Endothelial cell (in vitro differentiated cells): Measurements from ENCODE around the gene CCDC71L. TPM values are rescaled to one million over a fixed set of nuclear protein-coding genes. Genes with fewer than 3 reads are reported as not detected.

Experiments used
- DNase-seq: peaks from one replicate; pipeline ENCODE4 v3.0.0; 2021; ENCODE audit warnings: low spot score
- H3K27ac Mint-ChIP-seq: one replicate; pipeline ENCODE4 v1.8.0; 2021; ENCODE audit warnings: mixed read lengths, inconsistent platforms; ENCODE audit not compliant: unreplicated experiment
- H3K27me3 Mint-ChIP-seq: one replicate; pipeline ENCODE4 v1.8.0; 2021; ENCODE audit warnings: mild to moderate bottlenecking, moderate library complexity, mixed read lengths, inconsistent platforms; ENCODE audit not compliant: unreplicated experiment
- H3K36me3 Mint-ChIP-seq: one replicate; pipeline ENCODE4 v1.8.0; 2021; ENCODE audit warnings: mild to moderate bottlenecking, low read depth, mixed read lengths, inconsistent platforms; ENCODE audit not compliant: unreplicated experiment
- H3K4me1 Mint-ChIP-seq: one replicate; pipeline ENCODE4 v1.8.0; 2021; ENCODE audit warnings: mild to moderate bottlenecking, mixed read lengths, inconsistent platforms; ENCODE audit not compliant: unreplicated experiment
- H3K4me3 Mint-ChIP-seq: one replicate; pipeline ENCODE4 v1.8.0; 2021; ENCODE audit warnings: mild to moderate bottlenecking, mixed read lengths, inconsistent platforms; ENCODE audit not compliant: unreplicated experiment
- H3K9me3 Mint-ChIP-seq: one replicate; pipeline ENCODE4 v1.8.0; 2021; ENCODE audit warnings: mixed read lengths, inconsistent platforms; ENCODE audit not compliant: unreplicated experiment
- total RNA-seq: library from RNA; stranded (reverse); fragmentation: NEBNext Ultra II Directional; extraction: Animal tissue kit (Norgen Biotek cat#: 25700); gene quantifications from one replicate; pipeline ENCODE4 v1.2.1, GENCODE V29; 2021; ENCODE audit not compliant: unreplicated experiment
- TF ChIP-seq, protein P1 (sequence below): fragments of 200-600 bp; sonication (generic); IDR thresholded peaks from one replicate; pipeline ENCODE4 v1.5.0; 2021; ENCODE audit warnings: antibody characterized with exemption; ENCODE audit not compliant: unreplicated experiment

Gene CCDC71L
- total RNA-seq, 1 donor from 2014 or later, result 43.4 TPM

DNA sequence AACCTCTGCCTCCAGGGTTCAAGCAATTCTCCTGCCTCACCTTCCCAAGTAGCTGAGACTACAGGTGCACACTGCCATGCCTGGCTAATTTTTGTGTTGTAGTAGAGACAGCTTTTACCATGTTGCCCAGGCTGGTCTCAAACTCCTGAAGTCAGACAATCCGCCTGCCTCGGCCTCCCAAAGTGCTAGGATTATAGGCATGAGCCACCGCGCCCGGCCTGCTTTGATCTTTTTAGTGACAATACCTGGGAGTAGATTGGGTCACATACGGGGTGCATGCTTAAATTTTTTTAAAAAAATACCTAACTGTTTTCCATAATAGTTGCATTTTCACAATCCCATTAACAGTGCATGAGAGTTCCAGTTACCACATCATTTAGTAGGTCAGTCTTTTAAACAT, 47.7 kb downstream of the CCDC71L start:
- H3K36me3 Mint-ChIP-seq, result no peaks in the 10 kb centered on the region
- H3K9me3 Mint-ChIP-seq, result no peaks in the 10 kb centered on the region
- H3K4me1 Mint-ChIP-seq, result no peaks in the 10 kb centered on the region
- TF ChIP-seq, protein P1, sequence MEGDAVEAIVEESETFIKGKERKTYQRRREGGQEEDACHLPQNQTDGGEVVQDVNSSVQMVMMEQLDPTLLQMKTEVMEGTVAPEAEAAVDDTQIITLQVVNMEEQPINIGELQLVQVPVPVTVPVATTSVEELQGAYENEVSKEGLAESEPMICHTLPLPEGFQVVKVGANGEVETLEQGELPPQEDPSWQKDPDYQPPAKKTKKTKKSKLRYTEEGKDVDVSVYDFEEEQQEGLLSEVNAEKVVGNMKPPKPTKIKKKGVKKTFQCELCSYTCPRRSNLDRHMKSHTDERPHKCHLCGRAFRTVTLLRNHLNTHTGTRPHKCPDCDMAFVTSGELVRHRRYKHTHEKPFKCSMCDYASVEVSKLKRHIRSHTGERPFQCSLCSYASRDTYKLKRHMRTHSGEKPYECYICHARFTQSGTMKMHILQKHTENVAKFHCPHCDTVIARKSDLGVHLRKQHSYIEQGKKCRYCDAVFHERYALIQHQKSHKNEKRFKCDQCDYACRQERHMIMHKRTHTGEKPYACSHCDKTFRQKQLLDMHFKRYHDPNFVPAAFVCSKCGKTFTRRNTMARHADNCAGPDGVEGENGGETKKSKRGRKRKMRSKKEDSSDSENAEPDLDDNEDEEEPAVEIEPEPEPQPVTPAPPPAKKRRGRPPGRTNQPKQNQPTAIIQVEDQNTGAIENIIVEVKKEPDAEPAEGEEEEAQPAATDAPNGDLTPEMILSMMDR, result no peak
- H3K4me3 Mint-ChIP-seq, result no peak overlapping the region
- H3K27ac Mint-ChIP-seq, result no peak overlapping the region
- no peaks in the 10 kb centered on the region for H3K27me3 Mint-ChIP-seq
- no peak for DNase-seq

DNA sequence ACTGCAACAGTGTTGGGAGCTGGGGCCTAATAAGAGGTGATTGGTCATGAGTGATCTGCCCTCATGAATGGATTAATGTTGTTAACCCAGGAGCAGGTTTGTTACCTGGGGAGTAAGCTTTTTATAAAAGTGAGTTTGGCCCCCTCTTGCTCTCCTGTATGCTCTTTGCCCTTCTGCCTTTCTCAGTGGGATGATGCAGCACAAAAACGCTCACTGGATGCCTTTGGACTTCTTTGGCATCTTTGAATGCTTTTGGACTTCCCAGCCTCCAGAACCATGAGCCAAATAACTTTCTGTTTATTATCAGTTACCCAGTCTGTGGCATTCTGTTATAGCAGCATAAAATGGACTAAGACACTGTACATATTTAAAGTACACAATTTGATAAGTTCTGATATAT, 48.5 kb downstream of the CCDC71L start:
- no peaks in the 10 kb centered on the region for H3K4me1 Mint-ChIP-seq
- TF ChIP-seq, protein P1, result no peak
- no peaks in the 10 kb centered on the region for H3K9me3 Mint-ChIP-seq
- no peaks in the 10 kb centered on the region for H3K27me3 Mint-ChIP-seq
- no peak overlapping the region for H3K4me3 Mint-ChIP-seq
- DNase-seq, result no peak
- no peaks in the 10 kb centered on the region for H3K36me3 Mint-ChIP-seq
- no peak overlapping the region for H3K27ac Mint-ChIP-seq

DNA sequence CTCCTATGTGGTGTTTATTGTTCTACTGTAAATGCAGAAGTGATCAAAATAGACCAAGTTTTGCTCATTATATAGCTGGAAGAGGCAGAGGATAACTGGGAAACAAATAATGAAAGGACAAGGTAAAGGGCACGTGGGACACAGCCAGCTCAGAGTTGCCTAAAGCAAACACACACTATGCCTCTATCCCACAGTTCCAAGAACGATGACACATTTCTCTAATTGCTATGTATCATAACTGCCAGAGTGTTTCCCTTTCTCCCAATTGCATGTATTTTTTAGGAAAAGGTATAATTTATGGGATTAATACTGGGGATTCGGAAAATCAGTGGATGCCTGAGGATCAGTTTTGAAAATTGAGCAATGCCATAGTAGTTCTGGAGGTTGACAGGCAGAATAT, 49.0 kb downstream of the CCDC71L start:
- Mint-ChIP-seq H3K9me3 (no peaks in the 10 kb centered on the region), H3K4me3 (no peak overlapping the region), H3K27me3 (no peaks in the 10 kb centered on the region), H3K36me3 (no peaks in the 10 kb centered on the region), H3K27ac (no peak overlapping the region), H3K4me1 (no peaks in the 10 kb centered on the region)
- no peak for DNase-seq
- TF ChIP-seq, protein P1, result no peak

DNA sequence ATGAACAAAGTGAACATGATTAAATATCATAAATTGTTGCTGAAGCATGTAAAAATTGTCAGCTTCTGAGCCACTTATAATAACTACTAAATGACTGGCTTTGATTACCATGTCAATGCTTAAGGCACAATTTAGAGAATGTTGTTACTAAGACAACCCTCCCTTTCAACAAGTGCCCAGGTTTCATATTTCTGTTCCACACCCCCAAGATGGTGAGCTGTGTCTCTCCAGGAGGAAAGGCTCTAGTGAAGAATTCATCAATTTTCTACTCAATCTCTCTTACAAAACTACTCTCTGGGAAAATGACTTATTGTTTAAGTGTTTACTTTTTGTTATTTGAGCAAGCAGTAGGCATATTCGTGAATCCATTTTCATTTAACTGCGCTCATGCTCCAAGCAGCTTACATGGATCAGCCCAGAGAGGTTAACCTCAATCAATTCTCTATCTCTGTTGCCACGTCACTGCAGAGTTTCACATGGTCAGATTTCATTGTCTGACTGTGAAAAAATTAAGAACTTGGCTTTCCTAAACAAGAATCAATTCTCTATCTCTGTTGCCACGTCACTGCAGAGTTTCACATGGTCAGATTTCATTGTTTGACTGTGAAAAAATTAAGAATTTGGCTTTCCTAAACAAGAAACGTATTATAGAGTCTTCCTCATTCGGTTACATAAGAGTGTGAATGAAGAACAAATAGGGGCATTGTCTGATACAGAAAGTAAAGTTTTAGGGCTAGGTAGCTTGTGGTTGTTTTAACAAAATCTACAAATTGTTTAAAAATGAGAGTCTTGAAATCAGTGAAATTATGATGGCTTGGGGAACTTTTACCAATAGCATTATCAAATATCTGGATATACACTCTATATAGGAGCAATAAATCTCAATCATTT, 49.7 kb downstream of the CCDC71L start:
- H3K27ac Mint-ChIP-seq, result no peak overlapping the region
- H3K27me3 Mint-ChIP-seq, result no peaks in the 10 kb centered on the region
- TF ChIP-seq, protein P1, result no peak
- no peaks in the 10 kb centered on the region for H3K4me1 Mint-ChIP-seq
- H3K36me3 Mint-ChIP-seq, result no peaks in the 10 kb centered on the region
- no peaks in the 10 kb centered on the region for H3K9me3 Mint-ChIP-seq
- H3K4me3 Mint-ChIP-seq, result no peak overlapping the region
- no peak for DNase-seq

DNA sequence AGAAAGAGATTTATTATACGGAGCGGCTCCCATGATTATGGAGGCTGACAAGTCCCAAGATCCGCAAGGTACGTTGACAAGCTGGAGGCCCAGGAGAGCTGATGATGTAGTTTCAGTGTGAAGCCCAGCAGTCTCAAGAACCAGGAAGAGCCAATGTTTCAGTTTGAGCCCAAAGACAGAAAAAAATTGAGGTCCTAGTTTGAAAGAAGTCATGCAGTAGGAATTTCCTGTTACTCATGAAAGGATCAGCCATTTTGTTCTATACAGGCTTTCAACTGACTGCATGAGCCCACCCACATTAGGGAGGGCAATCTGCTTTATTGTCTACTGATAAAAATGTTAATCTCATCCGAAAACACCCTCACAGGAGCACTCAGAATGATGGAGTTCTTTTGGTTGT, 51.5 kb downstream of the CCDC71L start:
- no peaks in the 10 kb centered on the region for H3K27me3 Mint-ChIP-seq
- H3K9me3 Mint-ChIP-seq, result no peaks in the 10 kb centered on the region
- DNase-seq, result no peak
- H3K36me3 Mint-ChIP-seq, result no peaks in the 10 kb centered on the region
- no peak overlapping the region for H3K27ac Mint-ChIP-seq
- H3K4me3 Mint-ChIP-seq, result no peak overlapping the region
- TF ChIP-seq, protein P1, result no peak
- H3K4me1 Mint-ChIP-seq, result no peaks in the 10 kb centered on the region
